HG03064 (cell line): ENCODE data around the gene ZNF821.
"Not testable (repeated sequence)": the region's sequence is repeated elsewhere in the genome, so short reads cannot be mapped to it uniquely, and the experiment has no call there.

Source experiments
- ATAC-seq: cut with Tn5 transposase; IDR thresholded peaks from one replicate; pipeline ENCODE4 v1.9.1; 2021; ENCODE audit warnings: low read depth; ENCODE audit not compliant: unreplicated experiment

ZNF821 gene

GRCh38 chr16:71883849-71884638, at the start of gene ZNF821:
Gene ZNF821, minus strand, starts transcription at chr16:71884182. Its CDS starts 4,236 bp downstream, at chr16:71879946.
- ATAC-seq, result peak; percentile 57

GRCh38 chr16:71933017-71933416, 49.0 kb upstream of the ZNF821 start:
- no peak for ATAC-seq

GRCh38 chr16:71931599-71931998, 47.6 kb upstream of the ZNF821 start:
- ATAC-seq, result no peak

- ATAC-seq, result no peak
Observed at GRCh38 chr16:71931001-71931400, 47.0 kb upstream of the ZNF821 start.

GRCh38 chr16:71930013-71930563, 46.1 kb upstream of the ZNF821 start:
- no peak for ATAC-seq

GRCh38 chr16:71929048-71929447, 45.1 kb upstream of the ZNF821 start:
- ATAC-seq, result no peak

- no peak for ATAC-seq
Observed at GRCh38 chr16:71927787-71928186, 43.8 kb upstream of the ZNF821 start.

GRCh38 chr16:71927383-71927782, 43.4 kb upstream of the ZNF821 start:
- no peak for ATAC-seq

- ATAC-seq, result no peak
Observed at GRCh38 chr16:71924710-71925109, 40.7 kb upstream of the ZNF821 start.

GRCh38 chr16:71923941-71924690, 40.1 kb upstream of the ZNF821 start:
- ATAC-seq, result no peak

GRCh38 chr16:71920658-71921057, 36.7 kb upstream of the ZNF821 start:
- no peak for ATAC-seq

GRCh38 chr16:71919035-71919434, 35.1 kb upstream of the ZNF821 start:
- no peak for ATAC-seq

- ATAC-seq, result no peak
Observed at GRCh38 chr16:71917900-71918299, 33.9 kb upstream of the ZNF821 start.

GRCh38 chr16:71916397-71916920, 32.5 kb upstream of the ZNF821 start:
- ATAC-seq, result no peak

- ATAC-seq, result no peak
Observed at GRCh38 chr16:71915350-71915749, 31.4 kb upstream of the ZNF821 start.

- ATAC-seq, result no peak
Observed at GRCh38 chr16:71914802-71915201, 30.8 kb upstream of the ZNF821 start.

- ATAC-seq, result no peak
Observed at GRCh38 chr16:71912534-71913275, 28.7 kb upstream of the ZNF821 start.

- ATAC-seq, result no peak
Observed at GRCh38 chr16:71911121-71911520, 27.1 kb upstream of the ZNF821 start.

GRCh38 chr16:71905765-71906164, 21.8 kb upstream of the ZNF821 start:
- not testable (repeated sequence) for ATAC-seq

GRCh38 chr16:71904239-71904638, 20.3 kb upstream of the ZNF821 start:
- no peak for ATAC-seq

- no peak for ATAC-seq
Observed at GRCh38 chr16:71903608-71904007, 19.6 kb upstream of the ZNF821 start.
